Neural progenitor cell (in vitro differentiated cells): Measurements from ENCODE around the gene TRIP4. TPM values are rescaled to one million over a fixed set of nuclear protein-coding genes. Genes with fewer than 3 reads are reported as not detected.

Experiments
- DNase-seq: peaks from one replicate; pipeline ENCODE4 v3.0.0-alpha.2; 2016; ENCODE audit warnings: low spot score
- H2AFZ ChIP-seq: fragments of 200-600 bp; sonication (generic); replicated peaks from 2 replicates; pipeline ENCODE4 v1.6.1; 2016; ENCODE audit warnings: antibody characterized with exemption
- H3F3A ChIP-seq: fragments of 200-600 bp; sonication (generic); 2 replicates; pipeline ENCODE4 v1.6.1; 2016; ENCODE audit warnings: antibody characterized with exemption, low read depth
- H3K27ac ChIP-seq: fragments of 200-600 bp; sonication (generic); 2 replicates; pipeline ENCODE4 v1.5.1; 2016; ENCODE audit warnings: mild to moderate bottlenecking
- H3K27me3 ChIP-seq: fragments of 200-600 bp; sonication (generic); 2 replicates; pipeline ENCODE4 v1.6.1; 2016; ENCODE audit warnings: mild to moderate bottlenecking, moderate library complexity
- H3K36me3 ChIP-seq: fragments of 200-600 bp; sonication (generic); 2 replicates; pipeline ENCODE4 v1.5.1; 2016
- H3K4me1 ChIP-seq: fragments of 200-600 bp; sonication (generic); 2 replicates; pipeline ENCODE4 v1.6.1; 2016; ENCODE audit warnings: mixed run types
- H3K4me2 ChIP-seq: fragments of 200-600 bp; sonication (generic); 2 replicates; pipeline ENCODE4 v1.6.1; 2016
- H3K4me3 ChIP-seq: fragments of 200-600 bp; sonication (generic); 2 replicates; pipeline ENCODE4 v1.5.1; 2016
- H3K79me2 ChIP-seq: fragments of 200-600 bp; sonication (generic); 2 replicates; pipeline ENCODE4 v1.6.1; 2016; ENCODE audit warnings: low read depth
- H3K9ac ChIP-seq: fragments of 200-600 bp; sonication (generic); 2 replicates; pipeline ENCODE4 v1.6.1; 2016
- H3K9me3 ChIP-seq: fragments of 200-600 bp; sonication (generic); 2 replicates; pipeline ENCODE4 v1.5.1; 2016; ENCODE audit warnings: low read depth
- H4K20me1 ChIP-seq: fragments of 200-600 bp; sonication (generic); 2 replicates; pipeline ENCODE4 v1.6.1; 2016; ENCODE audit warnings: low read depth
- H3K27ac Mint-ChIP-seq: 3 replicates; pipeline ENCODE4 v1.8.0; 2021; ENCODE audit warnings: mixed read lengths
- H3K27me3 Mint-ChIP-seq: 2 replicates; pipeline ENCODE4 v1.8.0; 2022; ENCODE audit warnings: low read depth, mild to moderate bottlenecking, inconsistent platforms, moderate library complexity, mixed read lengths; ENCODE audit not compliant: insufficient read depth
- H3K36me3 Mint-ChIP-seq: 3 replicates; pipeline ENCODE4 v1.8.0; 2021; ENCODE audit warnings: mixed read lengths
- H3K4me1 Mint-ChIP-seq: 3 replicates; pipeline ENCODE4 v1.8.0; 2021; ENCODE audit warnings: mixed read lengths
- H3K4me3 Mint-ChIP-seq: 3 replicates; pipeline ENCODE4 v1.8.0; 2021; ENCODE audit warnings: mild to moderate bottlenecking, moderate library complexity, mixed read lengths
- H3K9me3 Mint-ChIP-seq: 3 replicates; pipeline ENCODE4 v1.8.0; 2020; ENCODE audit warnings: mixed read lengths
- EZH2 ChIP-seq: fragments of 200-600 bp; sonication (generic); IDR thresholded peaks from 2 replicates; pipeline ENCODE4 v1.6.1; 2017; ENCODE audit warnings: antibody characterized with exemption, mild to moderate bottlenecking, moderate library complexity
- EZH2phosphoT487 ChIP-seq: fragments of 200-600 bp; sonication (generic); IDR thresholded peaks from 2 replicates; pipeline ENCODE4 v1.6.1; 2017; ENCODE audit warnings: antibody characterized with exemption
- total RNA-seq: library from RNA; depleted of rRNA; stranded (reverse); fragments of >200 nt; gene quantifications from 2 replicates; pipeline ENCODE4 v1.2.3, GENCODE V29; 2015; ENCODE audit warnings: low replicate concordance
- TF ChIP-seq, protein P1 (sequence below): fragments of 200-600 bp; sonication (generic); IDR thresholded peaks from 2 replicates; pipeline ENCODE4 v1.5.1; 2017; ENCODE audit warnings: antibody characterized with exemption, mild to moderate bottlenecking

TRIP4 gene
- total RNA-seq, 1 donor from 2014 or later = 17.3 TPM

DNA sequence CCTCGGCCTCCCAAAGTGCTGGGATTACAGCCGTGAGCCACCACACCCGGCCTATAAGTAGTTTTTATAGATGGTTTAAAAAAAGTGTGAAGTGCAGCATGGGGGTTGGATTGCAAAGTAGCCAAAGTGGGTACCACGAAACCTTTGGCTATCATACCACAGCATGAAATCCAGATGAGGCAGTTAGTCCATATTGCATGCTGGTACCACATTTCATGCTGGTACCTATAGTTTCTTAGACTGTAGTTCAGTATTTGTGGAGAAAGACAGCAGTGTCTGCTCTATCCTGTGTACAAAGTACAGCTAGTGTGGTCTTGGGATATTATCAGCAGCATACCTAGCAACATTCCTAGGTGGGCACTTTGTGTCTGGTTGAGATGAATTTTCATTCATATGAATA lies 84.5 kb downstream of the TRIP4 start:
- H3K9me3 ChIP-seq = no peaks in the 10 kb centered on the region
- H3K4me3 ChIP-seq = no peak overlapping the region
- Mint-ChIP-seq H3K27ac (no peak overlapping the region), H3K4me1 (peaks cover 24% of the 10 kb centered on the region), H3K4me3 (no peak overlapping the region), H3K27me3 (peaks cover 3% of the 10 kb centered on the region), H3K9me3 (no peaks in the 10 kb centered on the region), H3K36me3 (peaks cover 17% of the 10 kb centered on the region)
- H3K27ac ChIP-seq = no peak overlapping the region
- peaks cover 13% of the 10 kb centered on the region for H3K4me1 ChIP-seq
- H2AFZ ChIP-seq = no peak overlapping the region
- peaks cover 100% of the 10 kb centered on the region for H3K79me2 ChIP-seq
- H4K20me1 ChIP-seq = peaks cover 82% of the 10 kb centered on the region
- TF ChIP-seq, protein P1, sequence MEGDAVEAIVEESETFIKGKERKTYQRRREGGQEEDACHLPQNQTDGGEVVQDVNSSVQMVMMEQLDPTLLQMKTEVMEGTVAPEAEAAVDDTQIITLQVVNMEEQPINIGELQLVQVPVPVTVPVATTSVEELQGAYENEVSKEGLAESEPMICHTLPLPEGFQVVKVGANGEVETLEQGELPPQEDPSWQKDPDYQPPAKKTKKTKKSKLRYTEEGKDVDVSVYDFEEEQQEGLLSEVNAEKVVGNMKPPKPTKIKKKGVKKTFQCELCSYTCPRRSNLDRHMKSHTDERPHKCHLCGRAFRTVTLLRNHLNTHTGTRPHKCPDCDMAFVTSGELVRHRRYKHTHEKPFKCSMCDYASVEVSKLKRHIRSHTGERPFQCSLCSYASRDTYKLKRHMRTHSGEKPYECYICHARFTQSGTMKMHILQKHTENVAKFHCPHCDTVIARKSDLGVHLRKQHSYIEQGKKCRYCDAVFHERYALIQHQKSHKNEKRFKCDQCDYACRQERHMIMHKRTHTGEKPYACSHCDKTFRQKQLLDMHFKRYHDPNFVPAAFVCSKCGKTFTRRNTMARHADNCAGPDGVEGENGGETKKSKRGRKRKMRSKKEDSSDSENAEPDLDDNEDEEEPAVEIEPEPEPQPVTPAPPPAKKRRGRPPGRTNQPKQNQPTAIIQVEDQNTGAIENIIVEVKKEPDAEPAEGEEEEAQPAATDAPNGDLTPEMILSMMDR = no peak
- TF ChIP-seq EZH2 (no peak), EZH2phosphoT487 (no peak)
- peaks cover 8% of the 10 kb centered on the region for H3F3A ChIP-seq
- DNase-seq = no peak
- H3K9ac ChIP-seq = no peak overlapping the region
- H3K4me2 ChIP-seq = no peak overlapping the region
- H3K36me3 ChIP-seq = no peaks in the 10 kb centered on the region
- no peaks in the 10 kb centered on the region for H3K27me3 ChIP-seq

DNA sequence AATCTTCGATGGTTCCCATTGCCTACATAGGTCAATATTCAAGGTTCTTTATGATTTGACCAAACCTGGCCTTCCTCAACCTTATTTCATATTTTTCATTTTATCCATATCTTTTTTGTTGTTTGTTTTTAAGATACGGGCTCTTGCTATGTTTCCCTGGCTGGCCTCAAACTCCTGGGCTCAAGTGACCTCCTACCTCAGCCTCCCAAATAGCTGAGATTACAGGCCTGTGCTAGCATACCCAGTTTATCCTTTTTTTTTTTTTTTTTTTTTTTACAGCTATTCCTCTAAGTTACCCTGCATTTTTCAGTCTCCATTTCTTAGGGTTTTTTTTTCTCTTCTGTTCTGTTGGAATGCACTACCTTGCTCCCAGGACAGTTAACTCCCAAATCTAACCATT lies 87.2 kb downstream of the TRIP4 start:
- Histone ChIP-seq H3K4me2 (no peak overlapping the region), H3K4me1 (peaks cover 7% of the 10 kb centered on the region), H3K27me3 (no peaks in the 10 kb centered on the region), H3K79me2 (peaks cover 100% of the 10 kb centered on the region), H4K20me1 (peaks cover 76% of the 10 kb centered on the region), H3K4me3 (no peak overlapping the region), H2AFZ (no peak overlapping the region), H3K36me3 (no peaks in the 10 kb centered on the region), H3K9ac (no peak overlapping the region), H3K9me3 (no peaks in the 10 kb centered on the region), H3F3A (peaks cover 5% of the 10 kb centered on the region), H3K27ac (no peak overlapping the region)
- no peak overlapping the region for H3K4me3 Mint-ChIP-seq
- H3K36me3 Mint-ChIP-seq = peaks cover 7% of the 10 kb centered on the region
- H3K27me3 Mint-ChIP-seq = peaks cover 3% of the 10 kb centered on the region
- TF ChIP-seq EZH2 (no peak), EZH2phosphoT487 (no peak)
- TF ChIP-seq, protein P1 = no peak
- peaks cover 15% of the 10 kb centered on the region for H3K4me1 Mint-ChIP-seq
- no peak overlapping the region for H3K27ac Mint-ChIP-seq
- H3K9me3 Mint-ChIP-seq = no peaks in the 10 kb centered on the region
- DNase-seq = no peak

DNA sequence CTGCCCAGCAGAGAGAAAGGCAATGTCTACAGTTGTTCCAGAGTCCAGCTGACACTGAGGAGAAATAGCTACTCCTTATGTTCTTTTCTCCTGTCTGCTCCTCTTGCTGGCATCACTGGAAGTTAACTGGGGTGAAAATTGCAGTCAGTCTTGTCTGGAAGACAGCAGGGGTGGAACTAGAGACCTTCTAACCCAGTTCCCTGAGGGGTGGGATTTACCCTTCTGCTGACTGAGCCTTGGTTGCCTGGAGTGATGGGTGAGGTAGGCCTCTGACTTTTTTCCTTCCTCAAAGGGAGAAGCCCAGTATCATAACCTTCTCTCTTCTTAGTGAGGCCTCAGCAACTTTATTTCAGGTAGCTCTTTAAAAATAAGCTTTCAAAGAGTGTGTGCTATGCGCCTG lies 88.9 kb downstream of the TRIP4 start:
- peaks cover 3% of the 10 kb centered on the region for H3K27me3 Mint-ChIP-seq
- DNase-seq = no peak
- TF ChIP-seq, protein P1 = no peak
- Histone ChIP-seq H3K4me3 (no peak overlapping the region), H2AFZ (no peak overlapping the region), H4K20me1 (peaks cover 71% of the 10 kb centered on the region), H3K27ac (peak overlapping the region; percentile 77), H3K27me3 (no peaks in the 10 kb centered on the region), H3K36me3 (no peaks in the 10 kb centered on the region), H3K4me1 (peaks cover 7% of the 10 kb centered on the region), H3F3A (peaks cover 5% of the 10 kb centered on the region), H3K4me2 (no peak overlapping the region), H3K9me3 (no peaks in the 10 kb centered on the region), H3K79me2 (peaks cover 100% of the 10 kb centered on the region), H3K9ac (no peak overlapping the region)
- H3K9me3 Mint-ChIP-seq = no peaks in the 10 kb centered on the region
- peaks cover 18% of the 10 kb centered on the region for H3K4me1 Mint-ChIP-seq
- H3K36me3 Mint-ChIP-seq = peaks cover 7% of the 10 kb centered on the region
- H3K27ac Mint-ChIP-seq = no peak overlapping the region
- H3K4me3 Mint-ChIP-seq = no peak overlapping the region

DNA sequence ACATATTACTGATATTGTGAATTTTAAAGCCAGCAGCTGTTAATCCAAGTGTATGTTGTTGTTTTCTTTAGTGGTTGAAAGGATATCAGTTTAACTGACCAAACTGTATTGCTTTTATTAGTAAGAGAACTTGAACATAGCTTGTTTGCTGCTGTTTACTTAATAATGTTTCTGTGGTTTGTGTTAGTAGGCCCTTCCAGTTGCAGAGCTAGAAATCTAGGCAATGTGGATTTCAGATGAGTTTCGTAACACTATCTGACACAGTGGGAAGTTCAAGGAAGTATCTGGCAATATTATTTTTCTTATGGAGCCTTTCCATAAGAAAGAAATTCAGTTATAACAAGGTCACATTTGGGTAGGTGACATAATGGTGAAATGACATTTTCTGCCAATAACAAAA lies 91.2 kb downstream of the TRIP4 start:
- H3K4me1 ChIP-seq = peaks cover 7% of the 10 kb centered on the region
- H2AFZ ChIP-seq = no peak overlapping the region
- H3K27me3 ChIP-seq = no peaks in the 10 kb centered on the region
- no peak for DNase-seq
- peaks cover 3% of the 10 kb centered on the region for H3K27me3 Mint-ChIP-seq
- H3K27ac ChIP-seq = no peak overlapping the region
- peaks cover 5% of the 10 kb centered on the region for H3F3A ChIP-seq
- H3K4me1 Mint-ChIP-seq = peaks cover 18% of the 10 kb centered on the region
- H3K36me3 Mint-ChIP-seq = peaks cover 7% of the 10 kb centered on the region
- H3K4me3 Mint-ChIP-seq = no peak overlapping the region
- no peak overlapping the region for H3K4me3 ChIP-seq
- H4K20me1 ChIP-seq = peaks cover 62% of the 10 kb centered on the region
- H3K4me2 ChIP-seq = no peak overlapping the region
- no peak overlapping the region for H3K9ac ChIP-seq
- no peaks in the 10 kb centered on the region for H3K9me3 ChIP-seq
- H3K36me3 ChIP-seq = no peaks in the 10 kb centered on the region
- H3K9me3 Mint-ChIP-seq = no peaks in the 10 kb centered on the region
- TF ChIP-seq EZH2phosphoT487 (no peak), EZH2 (no peak)
- TF ChIP-seq, protein P1 = no peak
- peaks cover 99% of the 10 kb centered on the region for H3K79me2 ChIP-seq
- H3K27ac Mint-ChIP-seq = no peak overlapping the region
